HG02759 (cell line): Measurements from ENCODE around the gene KRT14.
"Not testable (repeated sequence)": the region's sequence is repeated elsewhere in the genome, so short reads cannot be mapped to it uniquely, and the experiment has no call there.

ENCODE experiments used
- ATAC-seq: cut with Tn5 transposase; IDR thresholded peaks from one replicate; pipeline ENCODE4 v1.9.1; 2021; ENCODE audit warnings: mild to moderate bottlenecking, moderate library complexity; ENCODE audit not compliant: unreplicated experiment

The KRT14 gene

DNA sequence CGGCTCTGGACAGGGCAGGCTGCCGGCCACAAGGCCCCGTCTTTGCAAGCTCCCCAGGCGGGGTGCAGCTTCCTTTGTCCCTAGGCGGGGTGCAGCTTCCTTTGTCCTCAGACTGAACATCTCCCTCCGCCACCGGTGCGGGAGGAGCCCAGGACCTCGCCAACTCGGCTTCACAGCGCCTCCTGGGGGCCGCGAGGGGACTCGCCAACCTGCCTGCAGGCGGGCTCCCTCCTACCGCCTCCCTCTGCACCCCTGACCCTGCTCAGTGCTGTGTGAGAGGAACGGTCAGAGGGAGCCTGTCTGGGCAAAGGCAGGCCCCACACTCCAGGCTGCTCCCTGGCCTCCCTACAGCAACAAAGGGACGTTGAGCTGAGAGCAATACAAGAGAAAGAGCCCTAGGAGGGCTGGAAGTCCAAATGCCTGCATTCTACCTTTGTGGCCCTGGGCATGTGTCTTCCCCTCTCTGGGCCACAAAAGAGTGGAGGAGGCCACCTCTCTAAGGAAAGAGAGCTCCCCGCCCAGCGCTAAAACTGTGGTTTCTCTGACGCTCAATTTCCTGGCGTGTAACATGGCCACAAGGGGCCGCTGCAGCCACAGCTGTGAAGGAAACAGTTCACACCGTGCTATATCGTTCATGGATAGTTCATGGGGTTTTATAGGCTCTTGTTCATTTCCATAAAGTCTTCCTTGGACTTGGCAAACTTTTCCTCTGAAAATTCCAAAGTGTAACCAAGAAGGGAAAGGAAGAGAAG, 37.7 kb downstream of the KRT14 start:
- ATAC-seq = peak; percentile 79

- ATAC-seq = no peak
These were observed 38.5 kb downstream of the KRT14 start for GRCh38 chr17:41547921-41548843.

GRCh38 chr17:41547378-41547841, 39.3 kb downstream of the KRT14 start:
- no peak for ATAC-seq

GRCh38 chr17:41546819-41547218, 39.9 kb downstream of the KRT14 start:
- no peak for ATAC-seq

- ATAC-seq = no peak
These were observed 40.8 kb downstream of the KRT14 start for GRCh38 chr17:41545829-41546410.

DNA sequence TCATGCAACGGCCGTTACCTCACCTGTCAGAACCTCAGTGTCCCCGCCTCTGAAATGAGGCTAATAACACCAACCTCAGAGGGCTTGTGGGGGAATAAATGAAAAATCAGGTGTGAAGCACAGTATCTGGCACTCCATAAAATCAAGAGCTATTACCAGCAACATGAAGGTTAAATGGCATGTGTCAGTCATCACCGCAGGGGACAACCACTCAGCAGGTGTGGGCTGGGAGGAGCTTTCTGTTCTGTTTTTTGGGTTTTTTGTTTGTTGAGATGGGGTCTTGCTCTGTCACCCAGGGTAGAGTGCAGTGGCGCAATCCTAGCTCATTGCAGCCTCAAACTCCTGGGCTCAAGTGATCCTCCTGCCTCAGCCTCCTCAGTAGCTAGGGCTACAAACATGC, 41.8 kb downstream of the KRT14 start:
- ATAC-seq = no peak

DNA sequence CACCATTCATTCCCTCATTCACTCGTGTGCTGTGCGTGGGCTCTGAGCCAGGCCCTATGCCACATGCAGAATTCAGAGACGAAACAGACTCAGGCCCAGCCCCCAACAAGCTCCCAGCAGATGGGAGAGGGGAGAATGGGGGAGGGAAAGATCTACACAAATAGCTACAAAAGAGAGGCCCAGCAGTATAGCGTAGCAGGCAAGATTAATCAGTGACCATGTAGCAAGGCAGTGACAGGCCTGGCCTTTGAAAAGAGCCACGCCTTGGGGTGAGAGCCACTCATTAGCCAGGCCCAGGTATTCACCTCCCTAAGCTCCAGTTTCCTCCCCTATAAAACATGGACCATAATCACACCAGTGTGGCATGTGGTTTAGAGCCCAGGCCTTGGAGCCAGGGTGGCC, 42.2 kb downstream of the KRT14 start:
- no peak for ATAC-seq

DNA sequence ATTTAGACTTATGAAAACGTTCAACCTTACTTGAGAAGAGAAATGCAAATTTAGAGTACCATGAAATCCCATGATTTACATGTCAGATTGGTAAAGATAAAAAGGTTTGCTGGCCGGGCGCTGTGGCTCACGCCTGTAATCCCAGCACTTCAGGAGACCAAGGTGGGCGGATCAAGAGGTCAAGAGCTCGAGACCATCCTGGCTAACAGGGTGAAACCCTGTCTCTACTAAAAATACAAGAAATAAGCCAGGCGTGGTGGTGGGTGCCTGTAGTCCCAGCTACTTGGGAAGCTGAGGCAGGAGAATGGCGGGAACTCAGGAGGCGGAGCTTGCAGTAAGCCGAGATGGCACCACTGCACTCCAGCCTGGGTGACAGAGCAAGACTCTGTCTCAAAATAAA, 43.9 kb downstream of the KRT14 start:
- not testable (repeated sequence) for ATAC-seq

DNA sequence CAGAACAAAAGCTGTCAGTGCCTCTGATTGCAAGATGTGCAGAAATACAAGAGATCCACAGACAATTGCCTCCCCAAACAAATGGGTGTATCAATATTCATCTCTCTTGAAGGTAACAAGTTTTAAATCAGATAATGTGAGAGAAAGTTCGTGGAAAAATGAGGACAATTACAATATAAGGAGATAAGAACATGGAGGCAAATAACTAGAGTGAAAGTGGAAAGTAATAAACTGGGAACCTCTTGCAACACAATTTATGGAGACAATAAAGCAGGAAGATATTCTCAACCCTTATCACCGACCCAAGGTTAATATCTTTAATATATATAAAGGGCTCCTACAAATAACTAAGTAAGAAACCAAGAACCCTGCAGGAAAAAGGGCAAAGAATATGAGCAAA, 44.3 kb downstream of the KRT14 start:
- ATAC-seq = no peak

- ATAC-seq = no peak
These were observed 45.6 kb downstream of the KRT14 start for GRCh38 chr17:41540921-41541625.

DNA sequence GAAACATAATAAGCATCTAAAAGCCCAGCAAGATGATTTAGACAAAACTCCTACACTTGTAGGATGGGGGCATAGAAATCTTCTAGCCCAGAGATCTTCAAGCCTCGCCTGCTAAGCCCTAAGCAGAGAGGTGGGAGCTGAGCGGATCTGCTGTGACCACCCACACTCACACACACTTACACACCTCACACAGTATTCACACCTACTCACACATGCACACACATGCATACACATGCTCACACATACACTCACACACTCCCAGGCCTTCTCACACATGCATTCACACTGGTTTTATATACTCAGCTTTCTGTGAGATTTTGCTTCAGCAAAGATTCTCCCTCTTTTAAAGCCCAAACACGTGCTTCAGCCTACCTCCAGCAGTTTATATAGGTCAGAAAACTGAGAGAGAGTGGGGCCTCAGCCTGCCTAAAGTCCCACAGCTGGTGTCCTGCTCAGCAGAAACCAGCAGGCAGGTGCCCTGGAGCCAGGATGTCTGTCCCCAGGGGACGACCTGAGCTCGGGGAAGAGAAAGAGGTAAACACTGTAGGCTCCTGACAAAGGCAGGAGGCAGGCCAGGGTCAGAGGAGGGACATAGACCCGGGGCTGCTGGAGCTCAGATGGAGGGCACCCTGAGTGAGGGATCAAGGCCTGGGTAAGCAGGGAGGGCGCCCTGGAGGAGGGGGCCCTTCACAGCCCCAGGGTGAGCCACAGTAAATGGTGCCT, 46.6 kb downstream of the KRT14 start:
- ATAC-seq = no peak

DNA sequence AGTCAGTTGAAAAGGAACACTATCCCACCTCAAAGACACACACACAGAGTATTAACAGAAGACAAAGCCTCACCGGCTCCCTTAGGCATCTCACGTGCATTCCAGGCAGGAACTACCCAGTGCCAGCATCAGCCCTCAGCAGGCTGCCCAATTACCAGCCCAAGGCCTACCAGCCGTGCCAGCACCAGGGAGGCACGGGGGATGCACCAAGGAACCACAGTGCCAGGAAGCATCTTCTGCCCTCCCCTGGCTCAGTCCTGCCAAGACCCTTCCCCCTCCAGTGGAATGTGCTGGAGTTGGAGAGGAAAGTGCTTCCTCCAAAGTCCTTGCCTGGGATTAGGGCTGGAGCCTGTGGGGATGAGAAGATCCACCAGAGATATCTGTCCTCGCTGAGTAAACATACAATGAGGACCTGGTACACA, 47.6 kb downstream of the KRT14 start:
- no peak for ATAC-seq

DNA sequence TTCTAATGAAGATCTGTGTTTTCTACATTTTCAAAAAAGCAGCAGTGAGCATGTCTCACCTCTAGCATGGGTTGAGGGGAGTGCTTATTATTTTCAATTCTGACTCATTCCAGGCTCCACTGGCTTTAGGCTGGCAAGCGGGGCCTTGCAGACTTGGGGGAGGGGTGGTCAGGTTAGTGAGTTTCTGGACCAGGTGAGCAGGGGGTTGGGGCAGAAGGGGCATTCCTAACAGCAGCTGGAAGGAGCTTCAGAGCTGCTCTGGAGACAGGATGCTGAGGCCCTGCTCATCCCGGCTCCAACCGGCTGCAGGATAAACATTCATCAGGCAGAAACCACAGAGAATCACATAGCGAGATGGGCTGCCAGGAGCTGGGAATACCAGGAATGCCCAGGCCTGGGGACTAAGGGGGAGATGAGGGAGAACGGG, 48.1 kb downstream of the KRT14 start:
- ATAC-seq = no peak

DNA sequence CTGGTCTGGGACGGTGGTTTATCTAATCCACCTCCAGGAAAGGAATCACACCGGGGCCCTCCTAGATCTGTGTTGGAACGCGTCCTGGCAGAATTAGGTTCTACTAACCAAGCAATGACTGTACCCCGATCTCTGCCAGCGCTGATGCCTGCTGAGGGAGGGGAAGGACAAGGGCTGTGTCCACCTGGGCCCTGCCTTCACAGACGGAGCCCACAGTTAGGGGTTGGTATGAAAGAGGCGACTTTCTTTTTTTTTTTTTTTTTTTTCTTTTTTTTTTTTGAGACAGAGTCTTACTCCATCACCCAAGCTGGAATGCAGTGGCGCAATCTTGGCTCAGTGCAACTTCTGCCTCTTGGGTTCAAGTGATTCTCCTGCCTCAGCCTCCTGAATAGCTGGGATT, 48.7 kb downstream of the KRT14 start:
- ATAC-seq = no peak

GRCh38 chr17:41537614-41537954, 49.1 kb downstream of the KRT14 start:
- ATAC-seq = no peak

DNA sequence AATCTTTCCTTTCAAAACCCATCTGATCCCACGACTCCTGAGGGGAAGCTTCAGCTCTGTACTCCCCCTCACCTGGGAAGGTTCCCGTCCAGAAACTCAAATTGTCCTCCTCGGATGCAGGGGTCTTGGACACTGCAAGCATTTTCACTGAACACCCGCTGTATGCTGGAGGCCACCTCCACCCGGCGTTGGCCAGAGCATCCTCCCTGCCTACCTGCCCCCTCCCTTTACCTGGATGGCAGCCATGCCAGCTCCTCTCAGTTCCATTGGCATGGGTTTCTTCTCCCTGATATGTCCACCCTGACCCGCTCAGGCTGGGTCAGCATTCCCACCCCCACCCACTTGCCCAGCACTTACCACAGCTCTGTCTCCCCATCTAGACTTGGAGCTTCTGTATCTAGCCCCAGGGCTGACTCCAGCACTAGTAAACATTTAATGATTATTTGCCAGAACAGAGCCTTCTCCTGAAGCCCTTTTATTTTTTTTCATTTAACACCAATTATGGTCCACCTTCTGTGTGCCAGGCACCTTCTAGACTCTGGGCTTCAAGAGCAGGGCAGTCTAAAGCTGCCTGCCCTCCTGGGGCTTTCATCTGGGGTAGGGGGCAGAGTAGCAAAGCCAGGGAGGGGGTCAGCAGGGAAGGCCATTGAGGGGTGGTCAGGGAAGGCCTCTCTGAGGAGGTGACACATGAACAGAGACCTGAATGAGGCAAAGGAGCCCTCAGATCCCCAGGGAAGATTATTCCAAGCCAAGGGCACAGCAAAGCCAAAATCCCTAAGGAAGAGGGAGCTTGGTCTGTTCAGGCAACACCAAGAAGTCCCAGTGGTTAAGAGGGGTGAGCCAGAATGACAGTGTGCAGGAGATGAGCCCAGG, 49.7 kb downstream of the KRT14 start:
- ATAC-seq = no peak

- no peak for ATAC-seq
These were observed 50.8 kb downstream of the KRT14 start for GRCh38 chr17:41535764-41536481.

GRCh38 chr17:41534899-41535546, 51.7 kb downstream of the KRT14 start:
- ATAC-seq = no peak
